Cerebellar cortex (tissue), 1 donor: ENCODE data around the gene CFAP45.

Source experiments
- DNase-seq: peaks from one replicate; pipeline ENCODE4 v3.0.0-alpha.2; 2015; ENCODE audit warnings: low spot score

CFAP45 gene

GRCh38 chr1:159826441-159827101, 73.4 kb downstream of the CFAP45 start, which contains the start of gene SLAMF8:
Gene SLAMF8, plus strand, starts transcription at chr1:159826873. Its CDS starts 26 bp downstream, at chr1:159826899.
- DNase-seq = no peak

GRCh38 chr1:159825564-159825963, 74.4 kb downstream of the CFAP45 start:
- DNase-seq = no peak

- no peak for DNase-seq
These were observed 76.6 kb downstream of the CFAP45 start for GRCh38 chr1:159823406-159823805.
